IPS-20b (cell line): Measurements from ENCODE around the gene LTBP2.
"Not testable (repeated sequence)": the region's sequence is repeated elsewhere in the genome, so short reads cannot be mapped to it uniquely, and the experiment has no call there.

Experiments used
- H3K27ac ChIP-seq: one replicate; pipeline ENCODE4 v1.5.1; 2013; ENCODE audit warnings: low read length
- H3K27me3 ChIP-seq: 2 replicates; pipeline ENCODE4 v1.6.1; 2013; ENCODE audit warnings: mild to moderate bottlenecking, low read length, inconsistent platforms; ENCODE audit not compliant: insufficient read depth
- H3K36me3 ChIP-seq: 2 replicates; pipeline ENCODE4 v1.6.1; 2013; ENCODE audit warnings: low read depth, mild to moderate bottlenecking, inconsistent platforms, low read length, moderate library complexity; ENCODE audit not compliant: insufficient read depth
- H3K4me1 ChIP-seq: 2 replicates; pipeline ENCODE4 v1.6.1; 2013; ENCODE audit warnings: mild to moderate bottlenecking, control low read depth, inconsistent platforms, low read length, moderate library complexity; ENCODE audit not compliant: insufficient read depth
- H3K4me3 ChIP-seq: 2 replicates; pipeline ENCODE4 v1.5.1; 2013; ENCODE audit warnings: mild to moderate bottlenecking, low read length, inconsistent platforms
- H3K9ac ChIP-seq: 2 replicates; pipeline ENCODE4 v1.6.1; 2013; ENCODE audit warnings: low read depth, mild to moderate bottlenecking, inconsistent platforms, low read length, moderate library complexity
- H3K9me3 ChIP-seq: 2 replicates; pipeline ENCODE4 v1.6.1; 2013; ENCODE audit warnings: mild to moderate bottlenecking, low read depth, low read length, inconsistent platforms; ENCODE audit not compliant: insufficient read depth

LTBP2 gene

DNA sequence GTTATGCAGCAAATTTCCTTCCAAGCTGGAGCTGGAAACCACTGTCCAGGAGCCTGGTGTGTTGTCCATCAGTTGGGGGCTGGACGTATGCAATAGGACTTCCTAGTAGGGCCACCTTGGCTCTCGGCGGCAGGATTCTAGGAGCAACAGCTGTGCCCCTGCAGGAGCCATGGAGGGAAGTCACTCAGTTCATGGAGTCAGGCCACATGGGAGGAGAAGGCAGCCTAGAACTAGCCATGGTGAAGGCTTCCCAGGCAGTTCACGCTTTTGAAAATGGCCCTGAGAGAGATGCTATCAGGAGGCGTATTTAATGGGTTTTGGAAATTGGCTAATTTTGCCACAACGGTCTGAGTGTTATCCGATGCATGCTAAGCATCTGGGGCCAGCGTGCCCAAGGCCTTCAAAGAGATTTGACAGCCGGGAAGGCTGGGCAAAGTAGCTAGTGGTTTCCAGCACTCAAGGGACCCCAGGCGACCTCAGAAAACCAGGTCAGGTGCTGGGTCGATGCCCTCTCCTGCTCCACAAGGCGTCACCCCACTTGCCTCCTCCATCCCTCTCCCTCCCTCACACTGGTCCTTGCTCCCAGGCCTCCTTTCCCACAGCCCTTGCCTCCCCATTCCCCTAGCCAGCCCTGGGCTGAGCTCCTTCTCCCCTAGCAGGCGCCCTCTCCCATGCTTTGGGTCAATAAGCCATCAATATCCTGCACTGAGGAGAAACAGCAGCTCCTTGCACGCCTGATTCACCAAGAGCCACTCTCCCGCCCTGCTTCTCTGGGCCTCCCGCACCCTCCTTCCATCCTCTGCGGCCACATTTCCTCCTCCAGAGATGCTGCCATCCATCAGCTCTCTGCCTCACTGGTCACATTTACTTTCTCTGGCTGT lies 155.1 kb downstream of the LTBP2 start:
- Histone ChIP-seq H3K27me3 (no peaks in the 10 kb centered on the region), H3K9ac (no peak overlapping the region), H3K9me3 (peaks cover 12% of the 10 kb centered on the region; the same call in 1 of the 2 replicates), H3K4me3 (no peak overlapping the region), H3K27ac (no peak overlapping the region), H3K4me1 (no peaks in the 10 kb centered on the region), H3K36me3 (no peaks in the 10 kb centered on the region)

DNA sequence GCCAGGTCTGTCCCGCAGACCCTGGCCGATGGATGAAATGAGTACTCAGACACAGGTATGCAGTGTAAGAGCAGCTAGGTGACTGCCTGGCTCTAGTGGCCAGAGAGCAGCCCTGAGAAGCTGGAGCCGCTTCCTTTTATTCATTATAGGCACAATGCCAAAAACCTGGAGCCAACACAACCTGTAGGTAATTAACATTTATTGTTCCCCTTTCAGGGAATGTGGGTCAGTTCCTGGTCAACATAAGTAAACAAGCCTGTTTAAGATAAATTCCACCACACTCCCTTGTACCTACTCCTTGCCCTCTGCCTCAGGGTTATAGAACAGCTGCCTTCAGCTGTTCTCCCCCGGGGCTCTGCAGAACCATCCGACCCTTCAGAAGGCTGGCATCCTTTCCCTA lies 157.6 kb downstream of the LTBP2 start:
- peaks cover 12% of the 10 kb centered on the region; the same call in 1 of the 2 replicates for H3K9me3 ChIP-seq
- H3K36me3 ChIP-seq, H3K4me1 ChIP-seq, H3K9ac ChIP-seq, H3K27me3 ChIP-seq, H3K4me3 ChIP-seq, H3K27ac ChIP-seq: not testable (repeated sequence)
